Retinal pigment epithelial cell (primary cell): Measurements from ENCODE around the gene SCN1B.

Experiments
- DNase-seq: peaks from one replicate; pipeline ENCODE4 v3.0.0-alpha.2; 2010; ENCODE audit warnings: low read depth
- H3K4me3 ChIP-seq: 2 replicates; pipeline ENCODE4 v1.5.1; 2011; ENCODE audit warnings: mild to moderate bottlenecking, low read length, control low read depth, moderate library complexity
- CTCF ChIP-seq: conservative IDR thresholded peaks from 2 replicates; pipeline ENCODE4 v1.5.1; 2011; ENCODE audit warnings: low read depth, low read length, control low read depth, inconsistent platforms

Gene SCN1B

GRCh38 chr19:35029737-35030256, 473 bp upstream of the SCN1B start:
- TF ChIP-seq CTCF = no peak
- DNase-seq = no peak
- H3K4me3 ChIP-seq = peak overlapping the region; percentile 47

GRCh38 chr19:35031072-35031881, 1.0 kb downstream of the SCN1B start:
- peak overlapping the region; percentile 64 for H3K4me3 ChIP-seq
- TF ChIP-seq CTCF = no peak
- DNase-seq = no peak

GRCh38 chr19:35032356-35032865, 2.1 kb downstream of the SCN1B start:
- no peak overlapping the region for H3K4me3 ChIP-seq
- TF ChIP-seq CTCF = no peak
- no peak for DNase-seq

- TF ChIP-seq CTCF = no peak
- no peak for DNase-seq
- H3K4me3 ChIP-seq = no peak overlapping the region
Observed at GRCh38 chr19:35033067-35034004, 3.1 kb downstream of the SCN1B start.

- DNase-seq = no peak
- no peak overlapping the region for H3K4me3 ChIP-seq
- TF ChIP-seq CTCF = no peak
Observed at GRCh38 chr19:35034005-35034502, 3.8 kb downstream of the SCN1B start.

- TF ChIP-seq CTCF = no peak
- no peak overlapping the region for H3K4me3 ChIP-seq
- no peak for DNase-seq
Observed at GRCh38 chr19:35034588-35035382, 4.5 kb downstream of the SCN1B start.
